GM12872 (cell line): Measurements from ENCODE around the gene PCDH9.

Experiments
- CTCF ChIP-seq: IDR thresholded peaks from 3 replicates; pipeline ENCODE4 v1.5.1; 2011; ENCODE audit warnings: low read depth, mild to moderate bottlenecking, low read length, moderate library complexity; ENCODE audit not compliant: insufficient read depth

The PCDH9 gene

DNA sequence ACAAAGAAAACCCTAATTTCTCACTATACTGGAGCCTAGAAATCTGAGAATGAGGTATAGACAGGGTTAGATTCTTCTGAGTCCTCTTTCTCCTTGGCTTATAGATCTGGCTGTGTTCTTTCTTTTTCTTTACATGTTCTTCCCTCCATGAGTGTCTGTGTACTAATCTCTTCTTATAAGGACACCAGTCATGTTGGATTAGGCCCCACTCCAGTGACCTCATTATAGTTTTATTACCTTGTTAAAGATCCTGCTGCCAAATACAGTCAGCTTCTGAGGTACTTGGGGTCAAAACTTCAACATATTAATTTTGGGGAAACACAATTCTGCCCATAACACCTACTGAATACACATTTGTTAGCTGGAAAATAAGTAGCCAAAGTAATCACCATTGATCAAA, 302.6 kb downstream of the PCDH9 start:
- no peak for TF ChIP-seq CTCF

- TF ChIP-seq CTCF: no peak
Measured at GRCh38 chr13:66926851-66927524, 303.1 kb downstream of the PCDH9 start.

GRCh38 chr13:66926200-66926850, 303.8 kb downstream of the PCDH9 start:
- no peak for TF ChIP-seq CTCF

DNA sequence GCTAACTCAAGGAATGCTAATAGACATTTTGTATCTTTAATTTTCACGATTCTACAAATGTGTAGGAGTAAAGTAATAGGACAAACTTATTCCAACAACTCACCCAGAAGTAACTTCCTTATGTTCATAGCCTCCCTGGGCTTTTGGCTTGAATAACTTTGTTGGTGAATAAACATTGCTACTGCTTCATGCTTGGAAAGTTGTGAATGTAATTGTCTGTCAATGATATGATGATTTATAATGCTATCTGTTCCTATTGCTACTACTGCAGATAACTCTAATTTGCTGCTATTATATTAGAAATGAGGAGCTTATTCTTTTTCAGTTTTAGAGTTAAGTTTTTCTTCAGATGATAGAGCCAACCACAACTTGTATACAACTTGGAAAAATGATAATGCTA, 307.7 kb downstream of the PCDH9 start:
- no peak for TF ChIP-seq CTCF

GRCh38 chr13:66921437-66921836, 308.7 kb downstream of the PCDH9 start:
- TF ChIP-seq CTCF: no peak

DNA sequence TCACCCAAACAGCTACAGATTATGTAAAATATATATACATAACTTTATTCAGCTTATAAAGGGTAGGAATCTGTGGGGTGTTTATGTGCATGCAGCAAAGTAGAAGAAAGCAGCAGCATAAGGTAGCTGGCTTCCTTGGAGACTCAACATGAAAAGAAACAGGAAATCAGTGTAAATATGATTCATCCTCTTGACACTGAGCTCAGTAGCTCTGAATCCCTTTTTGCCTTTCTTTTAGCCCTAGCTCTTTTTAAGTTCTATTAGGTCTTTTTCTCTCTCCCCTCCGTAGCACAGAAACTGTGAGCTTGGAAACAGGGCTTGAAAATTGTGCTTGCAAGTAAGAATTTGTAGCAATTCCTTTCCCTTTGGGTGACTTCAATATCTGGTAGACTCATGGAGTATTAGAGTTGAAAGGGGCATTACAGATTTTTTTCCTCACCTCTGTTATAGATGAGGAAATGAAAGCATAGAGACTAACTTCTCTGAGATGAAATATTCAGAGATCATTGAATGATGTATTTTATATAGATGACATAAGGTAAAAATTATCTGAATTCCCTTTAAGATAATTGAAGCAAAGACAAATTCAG, 314.4 kb downstream of the PCDH9 start:
- no peak for TF ChIP-seq CTCF

- TF ChIP-seq CTCF: no peak
Measured at GRCh38 chr13:66914155-66914554, 316.0 kb downstream of the PCDH9 start.
